ENCODE data around the gene MAGI2.

DNA sequence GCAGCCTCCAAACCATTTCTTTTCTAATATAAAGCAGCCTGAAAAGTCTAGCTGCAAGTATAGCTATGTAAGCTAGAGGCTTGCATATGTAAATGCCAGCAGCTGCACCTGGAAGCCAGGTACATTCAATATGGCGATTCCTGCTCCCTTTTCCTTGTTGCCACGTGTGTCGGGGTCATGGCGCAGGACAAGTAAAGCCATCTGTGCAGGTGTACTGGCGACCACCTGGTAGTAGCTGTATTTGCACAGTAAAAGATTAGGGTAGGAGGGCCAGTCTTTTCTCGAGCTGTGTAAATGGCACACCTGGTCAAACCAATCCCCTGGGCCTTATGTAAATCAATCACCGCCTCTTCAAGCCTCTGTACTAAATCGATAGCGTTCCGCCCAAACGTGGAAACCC, 484.5 kb downstream of the MAGI2 start:
- TF ChIP-seq, protein P1, sequence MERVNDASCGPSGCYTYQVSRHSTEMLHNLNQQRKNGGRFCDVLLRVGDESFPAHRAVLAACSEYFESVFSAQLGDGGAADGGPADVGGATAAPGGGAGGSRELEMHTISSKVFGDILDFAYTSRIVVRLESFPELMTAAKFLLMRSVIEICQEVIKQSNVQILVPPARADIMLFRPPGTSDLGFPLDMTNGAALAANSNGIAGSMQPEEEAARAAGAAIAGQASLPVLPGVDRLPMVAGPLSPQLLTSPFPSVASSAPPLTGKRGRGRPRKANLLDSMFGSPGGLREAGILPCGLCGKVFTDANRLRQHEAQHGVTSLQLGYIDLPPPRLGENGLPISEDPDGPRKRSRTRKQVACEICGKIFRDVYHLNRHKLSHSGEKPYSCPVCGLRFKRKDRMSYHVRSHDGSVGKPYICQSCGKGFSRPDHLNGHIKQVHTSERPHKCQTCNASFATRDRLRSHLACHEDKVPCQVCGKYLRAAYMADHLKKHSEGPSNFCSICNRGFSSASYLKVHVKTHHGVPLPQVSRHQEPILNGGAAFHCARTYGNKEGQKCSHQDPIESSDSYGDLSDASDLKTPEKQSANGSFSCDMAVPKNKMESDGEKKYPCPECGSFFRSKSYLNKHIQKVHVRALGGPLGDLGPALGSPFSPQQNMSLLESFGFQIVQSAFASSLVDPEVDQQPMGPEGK (CRISPR knock-in tag; IDR thresholded peaks at IDR 0.05; ENCODE audit: borderline replicate concordance): no peak
- no peak for TF ChIP-seq ZC3H10 (CRISPR knock-in tag; IDR thresholded peaks at IDR 0.05)
- TF ChIP-seq ZFP30 (CRISPR knock-in tag; IDR thresholded peaks at IDR 0.05): no peak
- no peak for TF ChIP-seq ZFP3 (CRISPR knock-in tag; IDR thresholded peaks at IDR 0.05)
- no peak for TF ChIP-seq ISL1 (CRISPR knock-in tag; IDR thresholded peaks at IDR 0.05)
- TF ChIP-seq ZNF565 (CRISPR knock-in tag; conservative IDR thresholded peaks at IDR 0.05; ENCODE audit: low read depth): no peak
- TF ChIP-seq, protein P2, sequence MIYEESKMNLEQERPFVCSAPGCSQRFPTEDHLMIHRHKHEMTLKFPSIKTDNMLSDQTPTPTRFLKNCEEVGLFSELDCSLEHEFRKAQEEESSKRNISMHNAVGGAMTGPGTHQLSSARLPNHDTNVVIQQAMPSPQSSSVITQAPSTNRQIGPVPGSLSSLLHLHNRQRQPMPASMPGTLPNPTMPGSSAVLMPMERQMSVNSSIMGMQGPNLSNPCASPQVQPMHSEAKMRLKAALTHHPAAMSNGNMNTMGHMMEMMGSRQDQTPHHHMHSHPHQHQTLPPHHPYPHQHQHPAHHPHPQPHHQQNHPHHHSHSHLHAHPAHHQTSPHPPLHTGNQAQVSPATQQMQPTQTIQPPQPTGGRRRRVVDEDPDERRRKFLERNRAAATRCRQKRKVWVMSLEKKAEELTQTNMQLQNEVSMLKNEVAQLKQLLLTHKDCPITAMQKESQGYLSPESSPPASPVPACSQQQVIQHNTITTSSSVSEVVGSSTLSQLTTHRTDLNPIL (CRISPR knock-in tag; IDR thresholded peaks at IDR 0.05; ENCODE audit: low read depth): no peak
- no peak for TF ChIP-seq ARNTL (CRISPR knock-in tag; IDR thresholded peaks at IDR 0.05; ENCODE audit: borderline replicate concordance, low read depth)
- TF ChIP-seq ZNF70 (CRISPR knock-in tag; IDR thresholded peaks at IDR 0.05): no peak
- TF ChIP-seq, protein P3, sequence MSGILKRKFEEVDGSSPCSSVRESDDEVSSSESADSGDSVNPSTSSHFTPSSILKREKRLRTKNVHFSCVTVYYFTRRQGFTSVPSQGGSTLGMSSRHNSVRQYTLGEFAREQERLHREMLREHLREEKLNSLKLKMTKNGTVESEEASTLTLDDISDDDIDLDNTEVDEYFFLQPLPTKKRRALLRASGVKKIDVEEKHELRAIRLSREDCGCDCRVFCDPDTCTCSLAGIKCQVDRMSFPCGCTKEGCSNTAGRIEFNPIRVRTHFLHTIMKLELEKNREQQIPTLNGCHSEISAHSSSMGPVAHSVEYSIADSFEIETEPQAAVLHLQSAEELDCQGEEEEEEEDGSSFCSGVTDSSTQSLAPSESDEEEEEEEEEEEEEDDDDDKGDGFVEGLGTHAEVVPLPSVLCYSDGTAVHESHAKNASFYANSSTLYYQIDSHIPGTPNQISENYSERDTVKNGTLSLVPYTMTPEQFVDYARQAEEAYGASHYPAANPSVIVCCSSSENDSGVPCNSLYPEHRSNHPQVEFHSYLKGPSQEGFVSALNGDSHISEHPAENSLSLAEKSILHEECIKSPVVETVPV (CRISPR knock-in tag; IDR thresholded peaks at IDR 0.05): no peak
- TF ChIP-seq TOX (CRISPR knock-in tag; IDR thresholded peaks at IDR 0.05; ENCODE audit: borderline replicate concordance): no peak
- TF ChIP-seq SNAI2 (CRISPR knock-in tag; IDR thresholded peaks at IDR 0.05): no peak
- no peak for TF ChIP-seq GLIS3 (CRISPR knock-in tag; IDR thresholded peaks at IDR 0.05)
- TF ChIP-seq ESRRG (CRISPR knock-in tag; IDR thresholded peaks at IDR 0.05): no peak

All from SK-N-SH treated with all-trans-retinoic acid at 6 μM for 48 hours (cell line).